BLaER1 treated with 17β-estradiol and CSF1 and Interleukin-3, amounts not matched to agents 10 nM and 100 nM (cell line): ENCODE data around the gene ISM2.

ENCODE experiments used
- H3K27ac ChIP-seq, 11 experiments: shearing (Covaris generic); formaldehyde crosslinking; 2 replicates each; pipeline ENCODE4 v1.8.1; 2022
- H3K27me3 ChIP-seq, 11 experiments: shearing (Covaris generic); formaldehyde crosslinking; 2 replicates each; pipeline ENCODE4 v1.8.1; 2022
- H3K36me3 ChIP-seq, 11 experiments: shearing (Covaris generic); formaldehyde crosslinking; 2 replicates each; pipeline ENCODE4 v1.8.1; 2022
- H3K4me1 ChIP-seq, 10 experiments: shearing (Covaris generic); formaldehyde crosslinking; 2 replicates each; pipeline ENCODE4 v1.8.1; 2022
- H3K4me2 ChIP-seq, 11 experiments: shearing (Covaris generic); formaldehyde crosslinking; 2 replicates each; pipeline ENCODE4 v1.8.1; 2022
- H3K4me3 ChIP-seq, 10 experiments: shearing (Covaris generic); formaldehyde crosslinking; 2 replicates each; pipeline ENCODE4 v1.8.1; 2022
- H3K9ac ChIP-seq, 11 experiments: shearing (Covaris generic); formaldehyde crosslinking; 2 replicates each; pipeline ENCODE4 v1.8.1; 2022
- H3K9me3 ChIP-seq, 11 experiments: shearing (Covaris generic); formaldehyde crosslinking; replicated peaks in 1 of 11; 2 replicates each; pipeline ENCODE4 v1.8.1; 2022
- H4K20me1 ChIP-seq, 11 experiments: shearing (Covaris generic); formaldehyde crosslinking; 2 replicates each; pipeline ENCODE4 v1.8.1; 2022
- Cebpa-rat ChIP-seq, 11 experiments: shearing (Covaris generic); IDR thresholded peaks; 2 replicates each; pipeline ENCODE4 v1.8.1; 2022

The ISM2 gene

DNA sequence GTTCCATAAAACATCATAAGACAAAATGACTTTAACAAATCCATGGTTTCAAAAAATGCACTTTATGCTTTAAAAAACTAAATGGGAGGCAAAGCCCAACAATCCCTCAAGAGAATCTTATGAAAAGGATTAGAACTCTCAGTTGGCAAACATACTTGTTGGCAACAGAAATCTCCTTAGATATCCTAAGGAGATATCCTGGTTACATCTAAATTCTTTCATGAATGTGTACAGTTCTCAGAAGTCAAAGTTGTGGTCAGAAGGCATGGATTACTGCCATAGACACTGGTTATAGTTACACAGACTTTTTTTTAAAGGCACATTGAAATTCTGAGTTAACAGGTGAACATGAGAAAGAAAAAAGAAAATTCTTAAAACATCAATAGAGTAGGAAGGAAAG, 17.5 kb upstream of the ISM2 start:
- H3K9ac ChIP-seq, result no peak overlapping the region
- H3K27me3 ChIP-seq, result no peaks in the 10 kb centered on the region
- H4K20me1 ChIP-seq, result peaks cover 0 to 41% (median 0%) of the 10 kb centered on the region in 11 experiments; a peak in 5 of 22 replicates
- peaks cover 59 to 97% (median 73%) of the 10 kb centered on the region in 11 experiments for H3K36me3 ChIP-seq
- peaks cover 14 to 18% (median 17%) of the 10 kb centered on the region in 10 experiments for H3K4me1 ChIP-seq
- no peaks in the 10 kb centered on the region for H3K9me3 ChIP-seq
- no peak overlapping the region for H3K4me2 ChIP-seq
- H3K27ac ChIP-seq, result no peak overlapping the region
- no peak overlapping the region for H3K4me3 ChIP-seq
- TF ChIP-seq Cebpa-rat (IDR thresholded peaks at IDR 0.05), result no peak

DNA sequence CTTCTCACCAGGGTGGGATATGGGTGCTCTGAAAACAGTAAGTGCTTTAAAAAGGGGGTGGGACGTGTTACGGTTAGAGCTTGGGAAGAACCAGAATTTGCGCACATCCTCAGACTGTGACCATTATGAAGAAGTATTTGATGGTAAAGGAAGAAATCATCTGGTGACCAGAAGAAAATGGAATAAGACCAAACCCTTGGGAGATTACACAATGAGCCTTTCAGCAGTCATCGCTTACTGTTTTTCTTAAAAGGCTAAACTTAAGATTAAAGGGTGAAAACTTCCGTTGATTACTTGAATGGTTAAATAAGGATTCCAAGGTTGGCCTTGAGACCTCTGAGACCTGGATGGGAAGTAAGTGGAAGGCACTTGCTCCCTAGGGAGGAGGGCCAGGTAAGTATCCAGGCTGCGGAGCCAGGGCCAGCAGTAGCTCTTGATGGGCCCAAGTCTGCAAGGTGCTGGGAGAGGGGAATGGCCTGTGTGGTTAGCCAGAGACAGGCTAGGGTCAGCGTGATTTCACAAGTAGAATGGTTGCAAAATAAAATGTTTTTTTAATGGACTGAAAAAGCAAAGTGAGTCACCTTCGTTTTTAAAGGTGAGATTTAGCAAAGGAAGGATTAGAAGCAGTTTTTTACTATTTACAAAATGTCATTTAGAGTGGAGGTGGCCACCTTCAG, 13.0 kb upstream of the ISM2 start:
- Histone ChIP-seq H3K4me3 (no peak overlapping the region), H4K20me1 (peaks cover 0 to 4% (median 0%) of the 10 kb centered on the region in 11 experiments; a peak in 1 of 22 replicates), H3K4me2 (no peak overlapping the region), H3K9me3 (no peaks in the 10 kb centered on the region), H3K9ac (no peak overlapping the region), H3K27me3 (no peaks in the 10 kb centered on the region), H3K36me3 (peaks cover 39 to 100% (median 72%) of the 10 kb centered on the region in 11 experiments), H3K27ac (no peak overlapping the region), H3K4me1 (no peaks in the 10 kb centered on the region)
- no peak for TF ChIP-seq Cebpa-rat (IDR thresholded peaks at IDR 0.05)

DNA sequence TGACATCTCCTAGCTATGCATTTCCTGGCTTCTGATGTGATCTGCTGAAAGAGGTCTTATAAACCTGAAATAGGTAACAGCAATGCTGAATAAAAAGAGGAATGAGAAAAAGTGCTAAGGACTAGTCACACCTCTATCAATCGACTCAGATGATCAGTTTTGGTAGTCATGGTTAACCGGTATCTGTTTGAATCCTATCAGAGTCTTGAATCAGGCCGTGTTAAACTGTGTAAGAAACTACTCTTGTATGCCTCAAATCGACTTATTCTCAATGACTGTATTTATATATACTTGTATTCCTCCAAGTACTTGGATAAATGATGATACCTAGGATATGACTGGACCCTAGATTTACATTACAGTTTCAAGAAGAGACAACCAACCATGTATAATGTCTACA, 10.8 kb upstream of the ISM2 start:
- no peak overlapping the region for H3K27ac ChIP-seq
- no peaks in the 10 kb centered on the region for H3K4me1 ChIP-seq
- H4K20me1 ChIP-seq, result peaks cover 0 to 5% (median 0%) of the 10 kb centered on the region in 11 experiments; a peak in 1 of 22 replicates
- no peak for TF ChIP-seq Cebpa-rat (IDR thresholded peaks at IDR 0.05)
- no peak overlapping the region for H3K9ac ChIP-seq
- no peaks in the 10 kb centered on the region for H3K27me3 ChIP-seq
- no peak overlapping the region for H3K4me2 ChIP-seq
- peaks cover 28 to 95% (median 62%) of the 10 kb centered on the region in 11 experiments for H3K36me3 ChIP-seq
- peaks cover 0 to under 1% (median 0%) of the 10 kb centered on the region in 11 experiments; a peak in 1 of 22 replicates for H3K9me3 ChIP-seq
- no peak overlapping the region for H3K4me3 ChIP-seq

DNA sequence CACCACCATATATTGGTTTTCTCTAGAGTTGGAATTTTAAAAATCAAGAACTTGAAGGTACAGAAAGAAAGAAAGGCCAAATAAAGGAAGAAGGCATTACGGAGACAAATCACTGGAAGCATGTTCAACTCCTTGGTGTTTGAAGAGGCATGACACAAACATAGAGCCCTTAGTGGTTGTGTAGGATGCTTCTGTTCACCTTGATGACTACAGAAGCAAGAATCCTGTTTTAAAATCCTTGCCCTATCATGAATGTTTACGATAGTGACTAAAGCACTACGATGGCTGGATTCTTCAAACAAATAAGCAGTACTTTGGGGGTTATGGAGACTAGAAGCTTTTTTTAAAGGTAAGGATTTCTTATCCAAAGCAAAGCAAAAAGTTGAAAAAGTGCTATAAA, 10.3 kb upstream of the ISM2 start:
- peaks cover 0 to 5% (median 0%) of the 10 kb centered on the region in 11 experiments; a peak in 1 of 22 replicates for H4K20me1 ChIP-seq
- H3K4me2 ChIP-seq, result no peak overlapping the region
- H3K4me3 ChIP-seq, result no peak overlapping the region
- H3K9ac ChIP-seq, result no peak overlapping the region
- H3K27me3 ChIP-seq, result no peaks in the 10 kb centered on the region
- H3K4me1 ChIP-seq, result no peaks in the 10 kb centered on the region
- peaks cover 0 to 5% (median 4%) of the 10 kb centered on the region in 11 experiments; a peak in 16 of 22 replicates for H3K9me3 ChIP-seq
- TF ChIP-seq Cebpa-rat (IDR thresholded peaks at IDR 0.05), result no peak
- peaks cover 23 to 94% (median 59%) of the 10 kb centered on the region in 11 experiments for H3K36me3 ChIP-seq
- no peak overlapping the region for H3K27ac ChIP-seq

DNA sequence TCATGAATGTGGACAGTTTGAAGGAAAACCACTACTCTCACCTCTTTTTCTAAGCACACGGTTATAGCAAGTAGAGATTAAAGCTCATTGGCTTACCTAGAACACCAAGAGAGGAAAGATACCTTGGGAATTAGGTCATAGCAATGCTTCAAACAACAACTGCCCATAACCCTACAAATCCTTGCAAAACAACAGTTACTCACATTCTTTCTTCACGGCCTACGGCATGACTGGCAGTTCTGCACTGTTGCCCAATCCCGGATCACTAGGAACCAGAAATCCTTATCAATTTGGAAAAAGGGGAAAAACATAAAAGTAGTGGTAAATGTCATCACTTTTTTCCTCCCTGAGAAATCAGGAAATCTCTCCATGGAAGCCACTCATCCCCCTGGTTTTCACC, 9.6 kb upstream of the ISM2 start:
- Histone ChIP-seq H4K20me1 (peaks cover 0 to 5% (median 0%) of the 10 kb centered on the region in 11 experiments; a peak in 1 of 22 replicates), H3K4me2 (no peak overlapping the region), H3K36me3 (peaks cover 22 to 92% (median 56%) of the 10 kb centered on the region in 11 experiments), H3K27me3 (no peaks in the 10 kb centered on the region), H3K4me1 (no peaks in the 10 kb centered on the region), H3K9ac (no peak overlapping the region), H3K9me3 (peaks cover 5 to 12% (median 10%) of the 10 kb centered on the region in 11 experiments; a peak in 20 of 22 replicates), H3K4me3 (no peak overlapping the region), H3K27ac (no peak overlapping the region)
- TF ChIP-seq Cebpa-rat (IDR thresholded peaks at IDR 0.05), result no peak

DNA sequence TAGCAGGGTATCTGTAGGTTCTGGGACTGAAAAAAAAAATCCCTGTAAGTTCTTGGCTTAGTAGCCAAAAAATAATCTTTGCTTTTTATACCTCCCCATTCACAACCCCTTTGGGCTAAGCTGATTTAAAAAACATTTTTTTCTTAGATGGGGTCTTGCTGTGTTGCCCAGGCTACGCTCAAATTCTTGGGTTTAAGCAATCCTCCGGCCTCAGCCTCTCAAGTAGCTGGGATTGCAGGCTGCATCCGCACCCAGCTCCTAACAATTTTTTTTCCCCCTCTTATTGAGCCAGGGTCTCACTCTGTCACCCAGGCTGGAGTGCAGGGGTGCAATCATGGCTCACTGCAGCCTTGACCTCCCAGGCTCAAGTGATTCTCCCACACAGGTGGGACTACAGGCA, 9.1 kb upstream of the ISM2 start:
- Histone ChIP-seq H3K9me3 (peaks cover 8 to 15% (median 13%) of the 10 kb centered on the region in 11 experiments; a peak in 20 of 22 replicates), H3K27me3 (no peaks in the 10 kb centered on the region), H3K4me3 (no peak overlapping the region), H3K4me1 (no peaks in the 10 kb centered on the region), H3K4me2 (no peak overlapping the region), H3K36me3 (peaks cover 22 to 91% (median 51%) of the 10 kb centered on the region in 11 experiments), H3K27ac (no peak overlapping the region), H3K9ac (no peak overlapping the region), H4K20me1 (peaks cover 0 to 5% (median 0%) of the 10 kb centered on the region in 11 experiments; a peak in 1 of 22 replicates)
- TF ChIP-seq Cebpa-rat (IDR thresholded peaks at IDR 0.05), result no peak

DNA sequence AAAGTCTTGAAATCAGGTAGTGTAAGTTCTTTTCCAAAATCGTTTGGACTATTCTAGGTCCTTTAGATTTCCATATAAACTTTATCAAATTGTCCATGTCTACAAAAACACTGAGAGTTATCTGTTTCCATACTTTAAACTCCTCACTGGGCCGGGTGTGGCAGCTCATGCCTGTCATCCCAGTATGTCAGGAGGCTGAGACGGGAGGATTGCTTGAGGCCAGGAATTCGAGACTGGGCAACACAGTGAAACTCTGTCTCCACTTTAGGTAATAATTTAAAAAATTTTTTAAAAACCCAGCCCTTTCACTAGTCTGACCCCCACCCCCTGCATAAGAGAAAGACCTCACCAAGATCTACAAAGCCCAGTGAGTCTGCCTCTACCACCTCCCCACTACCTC, 6.4 kb upstream of the ISM2 start:
- Histone ChIP-seq H3K9ac (no peak overlapping the region), H3K4me2 (no peak overlapping the region), H3K4me3 (no peak overlapping the region), H3K27me3 (peaks cover 11 to 22% (median 14%) of the 10 kb centered on the region in 11 experiments), H3K9me3 (peaks cover 8 to 16% (median 13%) of the 10 kb centered on the region in 11 experiments; a peak in 20 of 22 replicates), H3K36me3 (peaks cover 0 to 64% (median 23%) of the 10 kb centered on the region in 11 experiments; a peak in 16 of 22 replicates), H3K4me1 (no peaks in the 10 kb centered on the region), H3K27ac (no peak overlapping the region), H4K20me1 (peaks cover 0 to 9% (median 2%) of the 10 kb centered on the region in 11 experiments; a peak in 4 of 22 replicates)
- no peak for TF ChIP-seq Cebpa-rat (IDR thresholded peaks at IDR 0.05)

DNA sequence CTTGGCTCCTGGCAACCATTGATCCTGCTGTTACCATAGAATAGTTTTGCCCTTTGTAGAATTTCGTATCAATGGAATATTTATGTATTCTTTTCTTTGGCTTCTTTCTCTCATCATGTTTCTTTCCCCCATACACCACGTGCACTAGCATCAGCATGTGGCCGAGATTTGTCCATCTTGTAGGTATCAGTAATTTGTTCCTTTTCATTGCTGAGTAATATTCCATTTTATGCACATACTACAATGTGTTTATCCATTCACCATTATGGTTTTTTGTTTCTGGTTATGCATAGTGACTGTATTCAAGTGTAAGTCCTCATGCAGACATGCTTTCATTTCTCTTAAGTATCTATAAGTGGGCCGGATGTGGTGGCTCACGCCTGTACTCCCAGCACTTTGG, 4.5 kb upstream of the ISM2 start:
- no peak overlapping the region for H3K4me3 ChIP-seq
- no peak overlapping the region for H3K27ac ChIP-seq
- H3K36me3 ChIP-seq, result peaks cover 0 to 45% (median 14%) of the 10 kb centered on the region in 11 experiments; a peak in 15 of 22 replicates
- no peak overlapping the region for H3K9ac ChIP-seq
- no peak overlapping the region for H3K4me2 ChIP-seq
- TF ChIP-seq Cebpa-rat (IDR thresholded peaks at IDR 0.05), result no peak
- H3K27me3 ChIP-seq, result peaks cover 30 to 41% (median 32%) of the 10 kb centered on the region in 11 experiments
- H3K9me3 ChIP-seq, result peaks cover 8 to 16% (median 13%) of the 10 kb centered on the region in 11 experiments; a peak in 20 of 22 replicates
- H4K20me1 ChIP-seq, result peaks cover 0 to 26% (median 11%) of the 10 kb centered on the region in 11 experiments; a peak in 10 of 22 replicates
- H3K4me1 ChIP-seq, result peaks cover 12 to 16% (median 13%) of the 10 kb centered on the region in 10 experiments

DNA sequence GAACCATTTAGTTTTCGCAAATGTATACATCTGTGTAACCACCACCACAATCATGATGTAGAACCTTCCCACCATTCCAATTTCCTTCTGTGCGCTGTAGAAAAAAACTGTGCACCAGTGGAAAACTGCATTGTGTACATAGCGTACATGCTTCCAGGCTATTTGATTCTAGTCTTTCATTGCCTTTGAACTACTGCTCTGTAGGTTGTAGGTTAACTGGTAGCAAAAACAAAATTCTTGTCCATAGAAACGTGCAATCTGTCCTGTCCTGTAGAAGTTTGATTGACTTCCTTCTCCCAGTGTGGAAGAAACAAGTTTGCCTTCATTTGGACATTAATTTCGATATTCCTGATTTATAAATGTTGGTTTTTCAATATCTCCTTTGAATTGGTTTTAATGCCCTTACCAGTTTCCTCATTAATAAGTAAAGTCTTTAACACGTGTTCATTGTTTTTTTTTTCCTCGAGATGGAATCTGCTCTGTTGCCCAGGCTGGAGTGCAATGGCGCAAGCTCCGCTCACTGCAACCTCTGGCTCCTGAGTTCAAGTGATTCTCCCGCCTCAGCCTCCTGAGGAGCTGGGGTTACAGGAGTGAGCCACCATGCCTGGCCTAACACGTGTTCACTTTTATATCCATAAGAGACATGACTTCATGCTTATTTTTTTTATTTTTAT, 3.6 kb upstream of the ISM2 start:
- Histone ChIP-seq H3K36me3 (peaks cover 0 to 36% (median 6%) of the 10 kb centered on the region in 11 experiments; a peak in 14 of 22 replicates), H3K9ac (no peak overlapping the region), H3K9me3 (peaks cover 8 to 16% (median 13%) of the 10 kb centered on the region in 11 experiments; a peak in 20 of 22 replicates), H3K4me1 (peaks cover 14 to 20% (median 17%) of the 10 kb centered on the region in 10 experiments), H3K4me2 (no peak overlapping the region), H3K27ac (no peak overlapping the region), H4K20me1 (peaks cover 0 to 30% (median 13%) of the 10 kb centered on the region in 11 experiments; a peak in 10 of 22 replicates), H3K4me3 (no peak overlapping the region), H3K27me3 (peaks cover 35 to 49% (median 41%) of the 10 kb centered on the region in 11 experiments)
- no peak for TF ChIP-seq Cebpa-rat (IDR thresholded peaks at IDR 0.05)
